Activated CD4-positive, alpha-beta T cell treated with anti-CD3 and anti-CD28 coated beads, Interleukin-2, amount 50 U/mL, for 48 hours (primary cell): ENCODE data around the gene TRIM29.
"Not testable (repeated sequence)": the region's sequence is repeated elsewhere in the genome, so short reads cannot be mapped to it uniquely, and the experiment has no call there.

Experiments used
- DNase-seq, 2 experiments: peaks; one replicate each; pipeline ENCODE4 v3.0.0-alpha.2; 2020

The TRIM29 gene, protein sequence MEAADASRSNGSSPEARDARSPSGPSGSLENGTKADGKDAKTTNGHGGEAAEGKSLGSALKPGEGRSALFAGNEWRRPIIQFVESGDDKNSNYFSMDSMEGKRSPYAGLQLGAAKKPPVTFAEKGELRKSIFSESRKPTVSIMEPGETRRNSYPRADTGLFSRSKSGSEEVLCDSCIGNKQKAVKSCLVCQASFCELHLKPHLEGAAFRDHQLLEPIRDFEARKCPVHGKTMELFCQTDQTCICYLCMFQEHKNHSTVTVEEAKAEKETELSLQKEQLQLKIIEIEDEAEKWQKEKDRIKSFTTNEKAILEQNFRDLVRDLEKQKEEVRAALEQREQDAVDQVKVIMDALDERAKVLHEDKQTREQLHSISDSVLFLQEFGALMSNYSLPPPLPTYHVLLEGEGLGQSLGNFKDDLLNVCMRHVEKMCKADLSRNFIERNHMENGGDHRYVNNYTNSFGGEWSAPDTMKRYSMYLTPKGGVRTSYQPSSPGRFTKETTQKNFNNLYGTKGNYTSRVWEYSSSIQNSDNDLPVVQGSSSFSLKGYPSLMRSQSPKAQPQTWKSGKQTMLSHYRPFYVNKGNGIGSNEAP

DNA sequence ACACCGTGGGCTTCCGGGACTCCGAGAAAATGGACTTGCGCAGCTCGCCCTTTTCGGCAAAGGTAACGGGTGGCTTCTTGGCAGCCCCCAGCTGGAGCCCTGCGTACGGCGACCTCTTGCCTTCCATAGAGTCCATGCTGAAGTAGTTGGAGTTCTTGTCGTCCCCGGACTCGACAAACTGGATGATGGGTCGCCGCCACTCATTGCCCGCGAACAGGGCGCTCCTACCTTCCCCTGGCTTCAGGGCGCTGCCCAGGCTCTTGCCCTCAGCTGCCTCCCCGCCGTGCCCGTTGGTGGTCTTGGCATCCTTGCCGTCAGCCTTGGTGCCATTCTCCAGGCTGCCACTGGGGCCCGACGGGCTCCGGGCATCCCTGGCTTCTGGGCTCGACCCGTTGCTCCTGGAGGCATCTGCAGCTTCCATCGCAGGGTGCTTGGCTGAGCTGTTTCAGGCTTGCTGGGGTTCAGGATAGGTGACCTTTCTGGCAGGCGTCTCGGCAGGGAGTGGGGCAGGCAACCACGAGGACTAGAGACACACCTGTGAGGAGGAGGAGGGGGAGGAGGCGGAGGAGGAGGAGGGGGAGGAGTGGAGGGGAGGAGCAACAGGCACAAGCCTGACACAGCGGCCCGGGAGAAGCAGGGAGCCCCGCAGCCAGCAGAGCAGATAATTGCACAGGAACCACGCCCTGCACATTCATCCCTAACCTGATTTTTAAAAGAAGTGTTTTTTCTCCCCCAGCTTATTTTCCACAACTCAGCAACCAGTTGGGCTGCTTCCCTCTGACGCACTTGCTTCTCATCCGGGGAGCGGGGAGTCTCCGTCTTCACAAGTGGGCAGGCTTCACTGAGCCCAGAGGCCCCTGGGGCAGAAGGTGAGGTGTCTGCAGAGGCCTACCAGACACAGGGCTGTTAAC is at the start of gene TRIM29:
TSS of gene TRIM29 (minus strand) at position 503 of the 911 bp plus-strand sequence. CDS start at position 421, 82 bp downstream.
- no peak for DNase-seq

GRCh38 chr11:120186774-120187591 is 49.1 kb upstream of the TRIM29 start:
- DNase-seq: peak; percentile 21 to 27

DNA sequence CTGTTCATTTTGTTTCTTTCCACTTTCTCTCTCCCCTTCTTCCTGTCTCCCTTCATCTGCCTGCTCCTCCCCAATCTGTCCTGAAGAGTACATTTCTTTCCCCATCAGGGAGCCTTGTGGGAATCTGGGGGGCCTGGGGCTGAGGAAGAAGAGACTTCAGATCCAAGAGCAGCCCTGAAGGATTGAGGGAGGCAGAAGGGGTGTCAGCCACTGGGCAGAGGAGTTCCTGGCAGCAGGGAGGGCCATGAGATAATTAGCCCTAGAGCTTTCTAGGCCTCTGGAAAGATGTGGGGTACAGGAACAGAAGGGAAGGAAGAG is 48.5 kb upstream of the TRIM29 start:
- DNase-seq: no peak

DNA sequence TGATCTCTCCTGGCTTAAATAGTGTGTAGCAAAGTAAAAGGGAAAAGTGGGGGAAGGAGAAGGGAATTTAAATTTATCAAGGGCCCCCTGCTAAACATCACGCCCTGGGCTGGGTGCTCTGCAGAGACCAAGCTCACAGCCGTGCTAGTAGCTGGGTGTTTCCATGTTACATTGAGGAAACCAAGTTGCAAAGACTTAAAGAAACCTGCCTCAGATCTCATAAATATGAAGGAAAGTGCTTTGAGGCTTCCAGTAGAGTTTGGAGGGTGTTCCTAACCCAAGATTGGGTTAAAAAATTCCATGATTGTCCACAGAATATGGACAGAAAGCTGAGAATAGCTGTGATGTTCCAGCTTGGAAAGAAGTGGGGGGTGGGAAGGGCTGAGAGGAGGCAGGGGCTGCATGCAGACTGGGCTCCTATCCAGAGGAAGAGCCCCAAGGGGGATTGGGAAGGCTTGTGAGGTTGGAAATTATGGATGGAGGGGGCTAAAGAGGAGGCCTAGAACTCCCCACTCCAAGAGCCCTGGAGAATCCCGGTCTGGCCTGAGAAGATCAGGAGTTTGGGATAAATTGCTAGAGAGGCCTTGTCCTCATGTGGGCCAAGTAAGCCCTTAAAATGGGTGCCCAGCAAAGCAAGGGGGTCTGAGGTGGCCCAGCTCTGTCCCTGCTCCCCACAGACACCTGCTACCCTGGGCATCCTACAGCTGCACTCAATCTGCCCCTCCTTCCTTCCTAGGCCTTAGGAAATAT is 48.0 kb upstream of the TRIM29 start:
- no peak for DNase-seq

DNA sequence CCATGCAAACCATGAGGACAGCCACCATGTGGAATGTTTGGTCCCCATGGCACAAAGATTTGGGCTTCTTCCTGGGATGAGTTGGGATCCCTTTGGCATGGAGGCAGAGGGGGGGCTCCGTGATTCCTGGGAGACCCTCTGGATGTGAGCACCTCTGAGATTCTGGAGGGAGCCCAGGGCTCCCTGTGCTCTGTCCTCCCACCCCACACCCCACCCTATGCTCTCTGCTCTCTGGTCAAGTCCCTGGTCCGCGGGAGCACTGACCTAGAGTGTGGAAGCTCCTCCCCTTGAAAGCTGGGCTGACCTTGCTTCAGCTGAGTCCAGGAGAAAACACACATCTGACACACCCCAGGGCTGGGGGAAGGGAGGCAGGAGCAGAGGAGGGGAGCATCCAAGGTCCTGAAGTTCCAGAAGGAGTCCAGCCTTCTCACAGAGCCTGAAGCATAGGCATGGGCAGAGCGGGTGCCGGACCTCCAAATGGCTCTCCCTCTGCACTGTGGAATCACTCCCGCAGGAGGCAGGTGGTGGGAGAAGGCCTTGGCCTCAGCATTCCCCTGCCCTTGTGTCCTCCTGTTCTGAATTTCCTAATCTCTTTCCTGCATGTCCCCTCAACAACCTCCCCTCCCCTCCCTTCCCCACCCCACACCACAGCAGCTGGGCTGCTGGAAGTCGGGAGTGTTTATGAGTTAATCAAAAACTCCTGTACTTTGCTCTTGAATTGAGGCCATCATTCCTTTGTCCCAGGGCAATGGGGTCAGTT is 47.2 kb upstream of the TRIM29 start:
- no peak for DNase-seq

- DNase-seq: no peak
These were observed 46.5 kb upstream of the TRIM29 start for GRCh38 chr11:120184371-120184945.

DNA sequence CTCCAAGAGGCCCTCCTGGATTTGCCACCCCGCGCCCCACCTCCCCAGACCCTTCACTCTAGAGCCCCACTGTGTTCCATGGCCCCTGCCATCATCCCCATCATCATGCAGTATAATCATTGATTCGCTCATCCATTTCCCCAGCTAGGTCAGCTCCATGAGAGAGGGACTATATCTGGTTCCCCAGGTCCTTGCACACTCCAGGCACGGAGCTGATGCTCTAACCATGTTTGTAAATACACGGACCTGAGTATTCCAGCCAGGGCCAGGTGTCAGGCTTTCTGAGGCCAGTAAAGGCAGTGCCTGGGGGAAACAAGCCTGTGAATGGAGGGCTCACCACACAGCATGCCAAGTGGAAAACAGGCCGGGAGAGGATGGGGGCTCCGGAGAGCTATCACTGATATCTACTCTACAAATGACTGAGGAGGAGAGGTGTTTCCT is 45.8 kb upstream of the TRIM29 start:
- DNase-seq: no peak

DNA sequence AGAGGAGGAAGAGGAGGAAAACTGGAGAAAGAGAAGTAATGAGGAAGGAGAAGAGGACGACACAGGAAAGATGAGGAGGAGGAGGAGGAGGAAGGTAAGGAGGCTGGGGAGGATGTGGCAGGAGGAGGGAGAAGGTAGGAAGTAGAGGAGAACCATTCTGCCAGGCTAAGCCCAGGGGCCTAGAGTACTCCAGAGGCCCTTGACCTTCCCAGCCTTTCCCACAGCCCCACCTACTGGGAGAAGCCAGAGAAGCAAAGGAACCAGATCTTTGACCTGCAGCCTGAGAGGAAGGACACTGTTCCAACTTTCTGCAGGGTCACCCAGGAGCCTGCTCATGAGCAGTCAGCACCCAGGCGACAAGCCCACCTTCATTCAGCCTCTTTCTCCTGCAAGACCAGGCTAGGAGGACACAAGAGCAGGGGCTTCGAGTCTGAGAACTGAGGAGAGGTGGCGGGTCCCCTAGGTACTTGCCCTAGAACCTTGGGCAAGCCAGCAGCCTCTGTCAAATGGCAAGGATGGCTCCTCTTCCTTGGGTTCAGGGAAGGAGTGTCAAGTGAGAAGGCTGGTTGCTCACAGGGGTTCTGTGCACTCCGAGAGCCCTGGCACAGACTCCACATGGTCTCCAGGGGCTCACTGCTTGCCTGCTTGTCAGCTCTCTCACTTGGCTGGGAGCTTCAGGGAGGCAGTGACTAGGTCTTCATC is 45.0 kb upstream of the TRIM29 start:
- no peak for DNase-seq

DNA sequence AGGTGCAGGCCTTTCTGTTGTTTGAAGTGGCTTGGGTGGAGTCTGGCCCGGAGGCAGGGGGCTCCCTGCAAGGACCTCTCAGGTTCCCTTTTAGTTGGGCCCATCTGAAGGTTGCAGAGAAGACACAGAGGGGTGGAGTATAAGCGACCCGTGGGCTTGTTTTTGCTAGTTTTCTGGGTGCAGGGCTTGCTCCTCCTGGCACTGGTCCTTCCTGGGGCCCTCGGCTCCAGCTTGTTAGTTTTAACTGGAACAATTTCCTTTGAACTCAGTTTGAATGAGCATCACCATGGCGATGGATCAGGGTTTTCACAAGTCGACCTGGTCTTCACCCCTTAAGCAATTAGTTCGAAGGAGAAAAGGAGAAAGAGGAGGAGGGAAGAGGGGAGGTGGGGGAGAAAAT is 44.5 kb upstream of the TRIM29 start:
- no peak for DNase-seq

DNA sequence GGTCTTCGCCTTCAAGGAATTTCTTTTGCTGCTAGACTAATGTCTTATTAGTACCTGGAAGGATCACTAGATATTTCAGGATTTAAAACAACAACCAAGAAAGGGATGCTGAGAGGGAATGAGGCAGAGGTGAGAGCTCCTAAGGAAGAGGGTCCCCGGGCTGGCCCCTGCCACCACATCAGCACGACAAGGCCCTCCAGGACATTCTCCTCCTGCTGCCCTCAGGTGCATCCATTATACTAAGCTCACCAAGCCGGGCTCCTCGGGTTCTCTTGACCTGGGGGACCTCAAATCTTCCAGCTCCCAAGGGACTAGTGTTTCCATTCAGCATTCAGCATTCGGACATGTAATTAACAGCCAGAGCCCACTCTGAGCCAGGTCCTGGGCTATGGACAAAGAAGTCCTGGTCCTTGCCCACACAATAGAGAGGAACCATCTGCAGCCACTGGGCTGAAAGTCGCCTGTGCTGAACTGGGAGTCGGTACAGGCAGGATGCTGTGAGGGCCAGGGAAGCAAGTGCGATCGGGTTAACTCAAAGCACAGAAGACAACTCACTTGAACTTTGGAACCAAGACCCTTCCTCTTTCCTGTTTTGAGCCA is 43.6 kb upstream of the TRIM29 start:
- no peak for DNase-seq

- no peak for DNase-seq
These were observed 42.8 kb upstream of the TRIM29 start for GRCh38 chr11:120180551-120181232.

GRCh38 chr11:120180063-120180462 is 42.1 kb upstream of the TRIM29 start:
- not testable (repeated sequence) for DNase-seq

GRCh38 chr11:120179057-120179672 is 41.3 kb upstream of the TRIM29 start:
- DNase-seq: no peak

DNA sequence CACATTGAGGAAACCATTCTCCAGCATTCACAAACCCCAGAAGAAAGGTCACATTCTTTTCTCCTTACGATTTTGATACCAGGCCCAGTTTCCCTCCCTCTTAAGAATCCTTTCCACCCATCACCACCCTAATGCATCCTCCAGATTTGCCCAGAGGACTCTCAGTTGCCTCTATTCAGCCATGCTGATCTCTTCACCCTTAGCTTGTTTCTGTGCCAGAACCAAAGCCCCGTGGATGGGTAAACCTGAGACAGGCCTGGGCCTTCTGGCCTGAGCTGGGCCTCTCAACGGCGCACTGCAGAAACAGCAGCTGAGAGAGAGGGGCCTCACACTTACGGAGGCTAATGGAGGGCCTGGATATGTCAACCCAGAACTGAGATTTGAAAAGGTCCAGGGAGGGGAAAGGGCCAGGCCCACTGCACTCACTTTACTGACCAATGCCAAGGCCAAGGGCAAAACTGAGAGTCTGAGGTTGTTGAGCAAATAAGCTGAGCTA is 40.7 kb upstream of the TRIM29 start:
- no peak for DNase-seq

DNA sequence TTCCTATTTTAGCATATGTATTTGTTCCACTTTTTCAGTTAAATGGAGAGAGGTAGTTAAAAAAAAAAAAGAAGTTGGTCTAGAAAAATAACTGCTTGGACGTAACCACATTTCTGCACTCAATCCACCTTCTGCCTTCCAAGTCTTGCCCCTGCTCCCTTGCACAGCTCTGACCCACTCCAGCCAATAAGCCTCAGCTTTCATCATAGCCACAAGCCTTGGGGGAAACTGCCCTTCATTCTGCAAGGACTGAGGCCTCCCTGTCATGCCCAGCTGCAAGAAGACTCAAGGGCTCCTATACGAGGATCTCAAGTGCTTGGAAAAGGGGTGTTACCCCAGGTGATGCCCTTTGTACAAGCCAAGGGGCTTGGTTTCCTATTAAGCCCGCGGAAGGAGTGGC is 37.0 kb upstream of the TRIM29 start:
- DNase-seq: no peak

DNA sequence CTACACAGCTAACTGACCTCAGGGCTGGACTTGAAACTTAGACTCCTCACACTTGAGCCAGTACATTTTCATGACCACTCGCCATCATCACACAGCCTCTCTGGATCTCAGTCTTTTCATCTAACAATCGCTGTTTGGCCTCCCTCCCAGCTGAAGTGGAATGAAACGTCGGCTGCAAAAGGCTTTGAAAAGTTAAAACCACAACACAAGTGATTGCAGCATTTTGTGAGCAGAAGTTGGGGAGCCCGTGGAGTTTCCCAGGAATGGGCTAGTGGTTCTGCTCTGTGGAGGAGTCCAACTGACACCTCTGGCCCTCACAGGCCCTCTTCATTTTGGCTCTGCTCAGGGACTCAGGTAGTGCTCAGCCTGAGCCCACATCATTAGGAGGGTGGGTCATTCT is 35.9 kb upstream of the TRIM29 start:
- no peak for DNase-seq

- no peak for DNase-seq
These were observed 35.2 kb upstream of the TRIM29 start for GRCh38 chr11:120173019-120173705.
